ENCODE data around the gene TTC34.
"Not testable (repeated sequence)": the region's sequence is repeated elsewhere in the genome, so short reads cannot be mapped to it uniquely, and the experiment has no call there.

DNA sequence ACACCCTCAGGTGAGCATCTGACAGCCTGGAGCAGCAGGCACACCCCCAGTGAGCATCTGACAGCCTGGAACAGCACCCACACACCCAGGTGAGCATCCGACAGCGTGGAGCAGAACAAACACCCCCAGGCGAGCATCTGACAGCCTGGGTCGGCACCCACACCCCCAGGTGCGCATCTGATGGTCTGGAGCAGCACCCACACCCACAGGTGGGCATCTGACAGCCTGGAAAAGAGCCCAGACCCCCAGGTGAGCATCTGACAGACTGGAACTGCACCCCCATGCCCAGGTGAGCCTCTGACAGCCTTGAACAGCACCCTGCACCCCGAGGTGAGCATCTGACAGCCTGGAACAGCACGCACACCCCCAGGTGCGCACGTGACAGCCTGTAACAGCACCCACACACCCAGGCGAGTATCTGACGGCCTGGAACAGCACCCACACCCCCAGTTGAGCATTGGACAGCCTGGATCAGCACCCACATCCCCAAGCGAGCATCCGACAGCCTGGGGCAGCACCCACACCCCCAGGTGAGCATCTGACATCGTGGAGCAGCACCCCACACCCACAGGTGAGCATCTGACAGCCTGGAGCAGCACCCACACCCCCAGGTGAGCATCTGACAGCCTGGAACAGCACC lies 51.3 kb downstream of the TTC34 start:
- TF ChIP-seq, protein P1, sequence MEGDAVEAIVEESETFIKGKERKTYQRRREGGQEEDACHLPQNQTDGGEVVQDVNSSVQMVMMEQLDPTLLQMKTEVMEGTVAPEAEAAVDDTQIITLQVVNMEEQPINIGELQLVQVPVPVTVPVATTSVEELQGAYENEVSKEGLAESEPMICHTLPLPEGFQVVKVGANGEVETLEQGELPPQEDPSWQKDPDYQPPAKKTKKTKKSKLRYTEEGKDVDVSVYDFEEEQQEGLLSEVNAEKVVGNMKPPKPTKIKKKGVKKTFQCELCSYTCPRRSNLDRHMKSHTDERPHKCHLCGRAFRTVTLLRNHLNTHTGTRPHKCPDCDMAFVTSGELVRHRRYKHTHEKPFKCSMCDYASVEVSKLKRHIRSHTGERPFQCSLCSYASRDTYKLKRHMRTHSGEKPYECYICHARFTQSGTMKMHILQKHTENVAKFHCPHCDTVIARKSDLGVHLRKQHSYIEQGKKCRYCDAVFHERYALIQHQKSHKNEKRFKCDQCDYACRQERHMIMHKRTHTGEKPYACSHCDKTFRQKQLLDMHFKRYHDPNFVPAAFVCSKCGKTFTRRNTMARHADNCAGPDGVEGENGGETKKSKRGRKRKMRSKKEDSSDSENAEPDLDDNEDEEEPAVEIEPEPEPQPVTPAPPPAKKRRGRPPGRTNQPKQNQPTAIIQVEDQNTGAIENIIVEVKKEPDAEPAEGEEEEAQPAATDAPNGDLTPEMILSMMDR (IDR thresholded peaks at IDR 0.05), result not testable (repeated sequence)
- TF ChIP-seq POLR2A (IDR thresholded peaks at IDR 0.05), result not testable (repeated sequence)
